Effector memory CD8-positive, alpha-beta T cell (primary cell): ENCODE data around the gene CD53.
"Not testable (repeated sequence)": the region's sequence is repeated elsewhere in the genome, so short reads cannot be mapped to it uniquely, and the experiment has no call there.

Experiments used
- ATAC-seq: fragments of 150-1000 bp; cut with Tn5 transposase; replicated peaks from 2 replicates; pipeline ENCODE4 v1.10.0; 2021; ENCODE audit warnings: mild to moderate bottlenecking, moderate library complexity
- DNase-seq, 3 experiments: peaks; one replicate each; pipeline ENCODE4 v3.0.0; 2021
- H3K27ac Mint-ChIP-seq, 2 donors: one replicate each; pipeline ENCODE4 v1.8.0; 2022; ENCODE audit warnings: mild to moderate bottlenecking in 2 of 2, mixed read lengths in 2 of 2, moderate library complexity in 2 of 2
- H3K27me3 Mint-ChIP-seq, 2 donors: one replicate each; pipeline ENCODE4 v1.8.0; 2022; ENCODE audit warnings: mixed read lengths in 2 of 2
- H3K36me3 Mint-ChIP-seq: one replicate; pipeline ENCODE4 v1.8.0; 2022; ENCODE audit warnings: mild to moderate bottlenecking, moderate library complexity, mixed read lengths; ENCODE audit not compliant: insufficient read depth
- H3K4me1 Mint-ChIP-seq, 2 donors: one replicate each; pipeline ENCODE4 v1.8.0; 2022; ENCODE audit warnings: low read depth in 2 of 2, mixed read lengths in 2 of 2
- H3K4me3 Mint-ChIP-seq, 2 donors: one replicate each; pipeline ENCODE4 v1.8.0; 2022; ENCODE audit warnings: mild to moderate bottlenecking in 2 of 2, mixed read lengths in 2 of 2, moderate library complexity in 2 of 2
- H3K9me3 Mint-ChIP-seq, 2 donors: one replicate each; pipeline ENCODE4 v1.8.0; 2022; ENCODE audit warnings: mixed read lengths in 2 of 2
- total RNA-seq, 9 experiments: gene quantifications; one replicate each; lab custom pipeline; 2026; lab: John Stamatoyannopoulos, UW

The CD53 gene, protein sequence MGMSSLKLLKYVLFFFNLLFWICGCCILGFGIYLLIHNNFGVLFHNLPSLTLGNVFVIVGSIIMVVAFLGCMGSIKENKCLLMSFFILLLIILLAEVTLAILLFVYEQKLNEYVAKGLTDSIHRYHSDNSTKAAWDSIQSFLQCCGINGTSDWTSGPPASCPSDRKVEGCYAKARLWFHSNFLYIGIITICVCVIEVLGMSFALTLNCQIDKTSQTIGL
- 280 to 729 (median 331) reads per million in 9 experiments for total RNA-seq

DNA sequence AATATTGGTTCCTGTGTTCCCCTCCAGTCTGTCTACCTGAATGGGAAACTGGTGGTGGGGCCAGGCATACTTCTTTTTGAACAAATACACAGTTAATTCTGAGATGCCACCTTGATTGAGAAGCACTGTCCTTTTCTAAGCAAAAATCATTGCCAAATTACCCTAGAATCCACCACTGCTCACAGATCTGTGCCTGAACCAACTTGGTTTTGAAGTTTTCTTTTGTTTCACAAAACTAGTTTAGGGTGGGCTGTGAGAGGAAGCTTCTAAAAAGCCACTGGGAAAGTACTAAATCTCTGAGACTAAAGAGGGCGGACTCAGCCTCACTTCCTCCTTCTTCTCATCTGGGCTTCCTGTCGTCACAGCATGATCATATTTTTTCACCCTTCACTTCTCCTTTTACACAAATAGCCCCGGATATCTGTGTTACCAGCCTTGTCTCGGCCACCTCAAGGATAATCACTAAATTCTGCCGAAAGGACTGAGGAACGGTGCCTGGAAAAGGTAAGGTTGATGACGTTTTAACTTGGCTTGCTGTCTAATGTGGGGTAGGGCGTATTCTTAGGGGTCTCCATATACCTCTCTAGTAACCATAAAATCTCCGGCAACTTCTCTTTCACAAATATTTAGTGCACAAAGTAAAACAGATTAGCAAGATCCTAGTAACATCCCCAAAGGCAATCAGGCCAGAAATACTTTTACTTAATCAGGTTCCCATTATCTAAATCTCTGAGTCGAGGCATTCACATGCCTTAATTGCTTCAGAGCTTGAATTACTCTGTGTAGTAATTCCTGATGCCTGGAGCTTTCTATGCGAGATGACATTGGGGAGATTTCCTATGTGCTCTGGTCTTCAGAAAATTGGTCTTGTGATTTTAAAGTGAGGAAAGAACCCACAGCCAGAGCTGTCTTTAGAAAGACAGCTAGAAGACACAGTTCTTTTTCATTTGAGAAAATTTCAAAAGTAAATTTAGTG lies at the start of gene CD53:
Gene CD53, plus strand, starts transcription at position 404 of the 976 bp plus-strand sequence. CDS start 18,261 bp downstream, outside the sequence.
- H3K27ac Mint-ChIP-seq, result peak within 1 kb of the TSS; percentile 97
- peak; percentile 70 for ATAC-seq
- peaks cover 41 to 62% of the 10 kb centered on the region in 2 donors for H3K4me1 Mint-ChIP-seq
- H3K4me3 Mint-ChIP-seq, result peak within 1 kb of the TSS; percentile 99
- DNase-seq, result peak; percentile 51 to 61 (median 54)
- H3K9me3 Mint-ChIP-seq, result no peaks in the 10 kb centered on the region
- H3K27me3 Mint-ChIP-seq, result no peaks in the 10 kb centered on the region
- peaks cover 31% of the 10 kb centered on the region for H3K36me3 Mint-ChIP-seq

DNA sequence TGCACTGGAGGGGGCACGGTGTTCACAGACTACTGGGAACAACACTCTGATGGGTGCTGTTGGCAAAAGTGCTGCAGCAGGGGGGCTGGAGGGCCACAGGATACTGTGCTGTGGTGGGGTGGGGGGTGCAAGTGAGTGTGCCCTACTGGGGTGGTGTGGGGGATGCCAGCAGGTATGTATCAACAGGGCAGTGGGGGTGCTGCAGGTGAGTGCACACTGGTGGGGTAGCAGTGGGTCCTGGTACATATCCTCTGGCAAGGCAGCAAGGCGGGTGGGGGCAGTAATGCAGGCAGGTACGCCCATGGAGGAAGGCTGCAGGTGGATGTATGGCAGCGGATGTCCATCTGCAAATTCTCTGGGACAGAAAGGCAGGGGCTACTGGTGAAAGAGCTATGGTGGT lies 48.8 kb upstream of the CD53 start:
- H3K36me3 Mint-ChIP-seq, result no peaks in the 10 kb centered on the region
- no peak for DNase-seq
- H3K27ac Mint-ChIP-seq, result no peak overlapping the region
- no peak overlapping the region for H3K4me3 Mint-ChIP-seq
- no peak for ATAC-seq
- H3K4me1 Mint-ChIP-seq, result no peaks in the 10 kb centered on the region
- H3K27me3 Mint-ChIP-seq, result peaks cover 38 to 46% of the 10 kb centered on the region in 2 donors
- no peaks in the 10 kb centered on the region for H3K9me3 Mint-ChIP-seq

DNA sequence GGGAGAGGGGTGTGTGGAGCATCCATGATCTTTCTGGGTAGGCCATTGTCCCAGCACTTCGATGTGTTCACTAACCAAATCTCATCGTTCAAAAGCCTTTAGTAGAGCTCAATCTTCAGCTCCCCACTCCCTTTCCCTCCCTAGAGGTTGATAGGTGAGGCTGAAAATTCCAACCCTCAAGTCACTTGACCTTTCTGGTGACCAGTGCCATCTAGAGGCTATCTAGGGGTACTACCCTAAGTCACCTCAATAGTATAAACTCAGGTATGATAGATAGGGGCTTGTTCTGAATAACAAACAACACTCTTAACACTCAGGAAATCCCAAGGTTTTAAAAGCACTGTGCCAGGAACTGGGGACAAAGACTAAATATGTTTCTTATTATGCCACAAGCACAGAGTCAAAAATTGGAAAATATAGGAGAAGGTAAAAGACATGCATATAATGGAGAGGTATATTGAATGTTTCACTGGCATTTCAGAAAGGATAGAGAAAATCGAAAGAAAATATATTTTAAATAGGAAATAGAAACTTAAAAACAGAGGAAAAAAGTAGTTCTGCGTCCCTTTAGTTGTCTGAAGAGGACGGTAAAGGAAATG lies 42.9 kb upstream of the CD53 start:
- DNase-seq, result peak; percentile 29 to 39 (median 31)

DNA sequence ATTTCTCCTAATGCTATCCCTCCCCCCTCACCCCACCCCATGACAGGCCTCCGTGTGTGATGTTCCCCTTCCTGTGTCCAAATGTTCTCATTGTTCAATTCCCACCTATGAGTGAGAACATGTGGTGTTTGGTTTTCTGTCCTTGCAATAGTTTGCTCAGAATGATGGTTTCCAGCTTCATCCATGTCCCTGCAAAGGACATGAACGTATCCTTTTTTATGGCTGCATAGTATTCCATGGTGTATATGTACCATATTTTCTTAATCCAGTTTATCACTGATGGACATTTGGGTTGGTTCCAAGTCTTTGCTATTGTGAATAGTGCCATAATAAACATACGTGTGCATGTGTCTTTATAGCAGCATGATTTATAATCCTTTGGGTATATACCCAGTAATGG lies 39.2 kb upstream of the CD53 start:
- peaks cover 17 to 18% of the 10 kb centered on the region in 2 donors for H3K27me3 Mint-ChIP-seq
- not testable (repeated sequence) for H3K9me3 Mint-ChIP-seq, H3K4me3 Mint-ChIP-seq, ATAC-seq, DNase-seq, H3K36me3 Mint-ChIP-seq, H3K4me1 Mint-ChIP-seq, H3K27ac Mint-ChIP-seq

More for the DNA sequence above, 42.9 kb upstream of the CD53 start:
- Mint-ChIP-seq H3K27ac (no peak overlapping the region), H3K4me1 (peaks cover 5 to 7% of the 10 kb centered on the region in 2 donors), H3K36me3 (no peaks in the 10 kb centered on the region), H3K27me3 (peaks cover 23% of the 10 kb centered on the region in 2 donors), H3K4me3 (no peak overlapping the region), H3K9me3 (no peaks in the 10 kb centered on the region)
- ATAC-seq, result peak; percentile 84

DNA sequence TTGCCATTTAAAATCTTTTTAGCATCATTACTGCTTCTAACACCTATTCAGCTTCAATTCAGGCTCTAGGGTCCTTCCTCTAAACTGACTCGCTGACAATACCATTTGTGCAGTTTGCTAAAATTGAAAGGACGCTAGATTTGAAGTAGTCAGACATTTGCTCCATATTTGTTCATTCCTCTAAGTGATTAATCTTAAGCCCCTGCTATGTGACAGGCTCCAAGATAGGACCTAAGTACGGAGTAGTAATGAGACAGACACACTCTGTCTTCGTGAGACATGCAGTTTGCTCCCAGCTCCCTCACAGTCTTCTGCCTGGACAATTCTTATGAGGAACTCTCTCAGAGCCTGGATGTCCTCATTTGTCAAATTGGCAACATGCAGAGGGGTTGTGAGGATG lies 26.1 kb upstream of the CD53 start:
- no peaks in the 10 kb centered on the region for H3K4me1 Mint-ChIP-seq
- no peak overlapping the region for H3K4me3 Mint-ChIP-seq
- DNase-seq (no peak), ATAC-seq (no peak)
- H3K36me3 Mint-ChIP-seq, result no peaks in the 10 kb centered on the region
- H3K9me3 Mint-ChIP-seq, result peaks cover 0 to 2% of the 10 kb centered on the region in 2 donors
- peak overlapping the region in 1 of 2 donors; percentile 46 for H3K27ac Mint-ChIP-seq
- H3K27me3 Mint-ChIP-seq, result peaks cover 0 to 31% of the 10 kb centered on the region in 2 donors

DNA sequence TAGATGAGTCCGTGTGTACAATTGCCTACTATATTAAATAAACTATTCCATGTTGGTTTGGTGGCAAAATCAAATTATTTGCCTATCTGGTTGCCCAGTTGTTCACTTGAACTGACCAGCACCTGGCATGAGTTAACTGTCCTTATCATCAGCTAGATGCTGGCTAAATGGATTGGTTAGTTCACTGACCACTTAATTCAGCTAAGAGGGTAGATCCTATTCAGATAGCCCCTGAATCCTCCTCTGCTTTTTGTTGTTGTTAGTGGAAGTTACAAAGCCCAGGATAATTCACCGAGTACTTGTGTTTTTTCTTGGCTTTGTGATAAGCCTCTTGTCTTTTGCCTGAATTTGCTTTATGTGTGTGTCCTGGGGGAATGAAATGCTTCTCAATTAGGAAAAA lies 22.8 kb upstream of the CD53 start:
- Mint-ChIP-seq H3K9me3 (no peaks in the 10 kb centered on the region), H3K4me3 (no peak overlapping the region), H3K27me3 (peaks cover 10 to 46% of the 10 kb centered on the region in 2 donors), H3K4me1 (no peaks in the 10 kb centered on the region), H3K36me3 (no peaks in the 10 kb centered on the region), H3K27ac (no peak overlapping the region)
- DNase-seq (no peak), ATAC-seq (no peak)

DNA sequence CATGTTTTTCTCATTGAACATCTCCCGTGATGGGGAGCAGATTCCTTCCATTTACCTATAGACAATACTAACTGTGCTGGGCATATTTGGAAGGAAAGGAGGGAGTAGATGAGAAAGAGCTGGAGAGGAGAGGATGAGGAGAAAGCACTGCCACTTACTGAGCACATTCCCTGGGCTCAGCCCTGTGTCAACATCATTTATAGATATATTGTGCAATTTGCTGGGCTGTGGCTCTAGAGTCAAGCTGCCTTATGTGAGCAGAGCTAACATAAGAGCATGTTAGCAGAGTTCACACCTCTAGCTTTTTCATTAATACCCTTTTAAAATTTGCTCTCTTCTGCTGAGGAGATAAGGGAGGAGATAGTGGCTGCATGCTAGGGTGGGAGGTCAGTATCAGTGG lies 22.3 kb upstream of the CD53 start:
- no peak overlapping the region for H3K27ac Mint-ChIP-seq
- no peaks in the 10 kb centered on the region for H3K4me1 Mint-ChIP-seq
- no peaks in the 10 kb centered on the region for H3K36me3 Mint-ChIP-seq
- no peak overlapping the region for H3K4me3 Mint-ChIP-seq
- H3K27me3 Mint-ChIP-seq, result peaks cover 10 to 51% of the 10 kb centered on the region in 2 donors
- no peaks in the 10 kb centered on the region for H3K9me3 Mint-ChIP-seq
- no peak for DNase-seq
- no peak for ATAC-seq

DNA sequence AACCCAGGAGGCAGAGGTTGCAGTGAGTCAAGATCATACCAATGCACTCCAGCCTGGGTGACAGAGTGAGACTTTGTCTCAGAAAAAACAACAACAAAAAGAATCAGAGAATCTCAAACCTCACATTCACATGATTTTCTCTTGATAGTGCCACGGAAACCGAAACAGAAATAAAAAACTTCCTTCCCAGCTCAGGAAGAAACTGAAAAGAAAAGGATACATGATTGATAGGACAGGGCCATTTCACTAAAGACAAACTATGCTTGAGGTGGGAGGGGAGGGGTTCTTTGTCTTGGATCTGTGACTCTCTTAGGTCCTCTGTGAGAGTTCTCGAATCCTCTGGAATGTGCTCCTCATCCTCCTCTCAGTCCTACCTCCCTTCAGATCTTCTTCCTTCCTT lies 19.8 kb upstream of the CD53 start:
- ATAC-seq (no peak), DNase-seq (no peak)
- no peak overlapping the region for H3K4me3 Mint-ChIP-seq
- H3K27me3 Mint-ChIP-seq, result peaks cover 10 to 54% of the 10 kb centered on the region in 2 donors
- H3K9me3 Mint-ChIP-seq, result no peaks in the 10 kb centered on the region
- H3K4me1 Mint-ChIP-seq, result no peaks in the 10 kb centered on the region
- no peaks in the 10 kb centered on the region for H3K36me3 Mint-ChIP-seq
- no peak overlapping the region for H3K27ac Mint-ChIP-seq

DNA sequence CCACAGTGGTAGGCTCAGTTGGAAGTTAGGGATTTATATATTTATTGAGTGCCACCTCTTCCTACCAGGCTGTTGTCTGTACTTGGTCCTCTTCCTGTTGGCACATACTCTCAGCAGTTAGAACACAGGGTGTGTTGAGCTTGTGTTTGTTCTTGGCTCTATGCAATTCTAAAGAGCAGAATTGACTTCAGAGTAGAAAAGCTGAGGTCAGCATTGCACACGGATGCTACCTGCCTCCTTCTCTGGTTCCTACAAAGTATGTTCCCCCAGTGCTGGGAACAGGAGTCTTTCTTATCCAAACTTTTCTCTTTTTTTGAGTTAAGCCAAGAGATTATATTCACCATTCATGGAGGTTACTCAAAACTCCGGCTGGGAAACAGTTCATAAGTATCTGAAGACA lies 16.5 kb upstream of the CD53 start:
- ATAC-seq (no peak), DNase-seq (no peak)
- H3K36me3 Mint-ChIP-seq, result no peaks in the 10 kb centered on the region
- peaks cover 10 to 38% of the 10 kb centered on the region in 2 donors for H3K27me3 Mint-ChIP-seq
- no peaks in the 10 kb centered on the region for H3K4me1 Mint-ChIP-seq
- H3K27ac Mint-ChIP-seq, result no peak overlapping the region
- no peaks in the 10 kb centered on the region for H3K9me3 Mint-ChIP-seq
- no peak overlapping the region for H3K4me3 Mint-ChIP-seq

DNA sequence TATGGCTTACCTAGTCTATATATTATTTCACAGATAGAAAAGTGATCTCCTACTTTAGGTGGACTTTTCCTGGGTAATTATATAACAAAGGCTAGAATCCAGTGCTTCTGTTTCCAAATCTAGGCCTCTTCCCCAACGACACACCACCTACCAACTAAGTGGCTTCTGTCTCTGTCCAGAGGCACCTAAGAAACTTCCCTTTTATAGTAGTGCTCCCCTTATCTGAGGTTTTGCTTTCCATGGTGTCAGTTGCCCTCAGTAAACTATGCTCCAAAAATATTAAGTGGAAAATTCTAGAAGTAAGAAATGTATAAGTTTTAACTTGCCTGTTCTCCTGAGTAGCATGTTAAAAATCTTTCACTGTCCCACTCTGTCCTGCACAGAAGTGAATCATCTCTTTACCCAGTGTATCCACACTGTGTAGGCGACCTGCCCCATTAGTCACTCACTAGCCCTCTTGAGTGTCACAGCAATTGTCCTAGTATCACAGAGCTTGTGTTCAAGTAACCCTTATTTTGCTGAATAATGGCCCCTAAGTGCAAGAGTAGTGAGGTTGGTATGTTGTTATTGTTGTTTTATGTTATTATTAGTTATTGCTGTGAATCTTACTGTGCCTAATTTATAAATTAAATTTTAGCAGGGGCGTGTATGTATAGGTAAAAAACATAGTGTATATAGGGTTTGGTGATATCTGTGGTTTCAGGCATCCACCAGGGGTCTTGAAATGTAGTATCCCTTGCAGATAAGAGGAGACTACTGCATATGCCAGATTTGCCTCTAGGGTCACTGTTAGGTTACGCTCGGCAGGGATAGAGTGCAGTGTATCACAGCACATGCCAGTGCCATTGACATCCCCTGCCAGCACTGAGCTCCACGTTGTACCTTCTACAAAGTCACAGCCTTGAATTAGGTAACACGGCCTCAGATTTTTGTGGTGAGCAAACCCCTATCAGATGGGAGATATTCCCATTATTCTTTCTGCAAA lies 14.7 kb upstream of the CD53 start:
- Mint-ChIP-seq H3K4me3 (no peak overlapping the region), H3K9me3 (no peaks in the 10 kb centered on the region), H3K4me1 (peaks cover 0 to under 1% of the 10 kb centered on the region in 2 donors), H3K27me3 (peaks cover 10 to 27% of the 10 kb centered on the region in 2 donors), H3K27ac (no peak overlapping the region), H3K36me3 (no peaks in the 10 kb centered on the region)
- DNase-seq (no peak), ATAC-seq (no peak)

DNA sequence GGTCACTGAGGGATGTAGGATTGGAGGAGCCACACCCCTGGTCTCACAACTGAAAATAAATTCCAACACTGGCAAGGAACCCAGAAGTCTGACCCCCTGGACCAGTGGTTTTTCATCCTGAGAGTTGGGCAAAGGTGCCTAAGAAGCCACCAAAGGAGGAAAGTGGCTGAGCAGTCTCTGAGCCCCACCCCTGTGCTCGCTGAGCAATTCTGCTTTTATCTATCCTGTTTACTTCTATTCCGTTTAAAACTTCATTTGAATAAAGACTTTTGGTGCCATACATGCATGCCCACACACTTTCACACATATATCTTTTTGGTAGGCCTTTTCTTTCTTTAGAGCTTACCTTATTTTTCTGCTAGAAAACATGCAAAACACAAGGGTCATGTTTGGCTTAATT lies 13.9 kb upstream of the CD53 start:
- Mint-ChIP-seq H3K27me3 (peaks cover 10 to 19% of the 10 kb centered on the region in 2 donors), H3K36me3 (no peaks in the 10 kb centered on the region), H3K27ac (no peak overlapping the region), H3K9me3 (no peaks in the 10 kb centered on the region), H3K4me1 (peaks cover 0 to 4% of the 10 kb centered on the region in 2 donors), H3K4me3 (no peak overlapping the region)
- DNase-seq (no peak), ATAC-seq (no peak)

DNA sequence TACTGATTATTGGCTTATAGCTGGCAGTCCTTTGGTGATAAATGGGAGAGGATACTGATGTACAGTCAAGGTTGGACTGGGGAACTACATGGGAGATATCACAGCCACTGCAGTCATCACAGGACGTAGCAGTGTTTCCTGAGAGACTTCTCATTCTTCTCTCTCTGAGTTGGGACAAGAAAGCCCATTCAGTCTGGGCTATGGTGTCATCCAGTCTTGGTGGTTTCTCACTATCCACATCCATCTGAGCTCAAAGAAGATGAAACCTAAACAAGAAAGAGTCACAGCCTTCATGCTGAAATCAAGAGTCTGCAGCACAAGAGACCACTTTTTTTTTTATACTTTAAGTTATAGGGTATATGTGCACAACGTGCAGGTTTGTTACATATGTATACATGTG lies 12.8 kb upstream of the CD53 start:
- ATAC-seq (no peak), DNase-seq (no peak)
- Mint-ChIP-seq H3K4me1 (peaks cover 0 to 4% of the 10 kb centered on the region in 2 donors), H3K9me3 (no peaks in the 10 kb centered on the region), H3K36me3 (no peaks in the 10 kb centered on the region), H3K27ac (no peak overlapping the region), H3K27me3 (peaks cover under 1 to 8% of the 10 kb centered on the region in 2 donors), H3K4me3 (no peak overlapping the region)
